22Rv1 (cell line): ENCODE measurements around the gene ATCAY.

Experiments used
- CTCF ChIP-seq: fragments of 450-650 bp; IDR thresholded peaks from 2 replicates; pipeline ENCODE4 v1.5.1; 2017; ENCODE audit warnings: mild to moderate bottlenecking
- ZFX ChIP-seq: fragments of 450-650 bp; IDR thresholded peaks from 2 replicates; pipeline ENCODE4 v1.6.1; 2017; ENCODE audit warnings: antibody characterized with exemption, borderline replicate concordance

GRCh38 chr19:3942790-3943409, 62.4 kb downstream of the ATCAY start:
- TF ChIP-seq CTCF (no peak), ZFX (no peak)
